CD4-positive, alpha-beta T cell treated with Interleukin-10 for 1 hour (primary cell): ENCODE data around the gene SQSTM1.

Experiments
- DNase-seq: peaks from one replicate; pipeline ENCODE4 v3.0.0-alpha.2; 2020

SQSTM1 gene

GRCh38 chr5:179874536-179875292 is 54.0 kb downstream of the SQSTM1 start:
- DNase-seq = no peak

DNA sequence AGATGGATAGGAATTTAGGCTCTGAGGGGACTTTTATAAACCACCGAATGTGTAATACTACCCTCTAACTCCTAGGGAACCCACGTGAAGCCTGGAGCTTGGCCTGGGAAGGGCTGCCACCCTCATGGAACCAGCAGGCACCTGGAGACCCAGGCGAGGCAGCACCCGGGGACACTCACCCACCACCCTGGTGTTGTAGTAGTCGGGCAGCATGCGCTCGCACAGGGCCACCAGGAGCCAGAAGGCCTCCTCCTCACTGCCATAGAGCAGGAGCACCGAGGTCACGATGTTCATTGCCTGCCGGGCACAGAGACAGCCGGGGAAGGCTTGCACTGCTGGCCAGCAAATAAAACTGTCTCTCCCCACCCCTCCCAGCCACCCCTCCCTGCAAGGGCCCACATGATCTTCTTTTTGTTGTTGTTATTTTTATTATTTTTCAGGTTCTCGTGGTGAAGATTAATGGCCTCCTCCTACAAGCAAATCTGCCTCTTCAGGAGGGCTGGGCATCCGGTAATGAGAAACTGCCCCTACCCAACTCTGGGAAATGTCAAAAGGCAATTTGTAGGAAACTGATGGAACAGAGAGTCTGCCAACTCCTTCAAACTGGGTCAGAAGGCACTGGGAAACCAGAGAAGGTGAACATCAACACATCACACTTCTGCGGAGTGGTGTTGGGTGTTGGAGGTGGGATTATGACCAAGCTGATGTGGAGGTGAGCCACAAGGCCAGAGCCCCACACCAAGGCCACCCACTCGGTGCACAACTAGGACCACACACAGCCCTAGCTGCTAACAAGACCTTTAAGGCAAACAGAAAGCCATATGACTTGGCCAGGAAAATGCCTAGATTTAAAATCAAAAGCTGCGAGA is 55.3 kb downstream of the SQSTM1 start:
- DNase-seq = no peak

DNA sequence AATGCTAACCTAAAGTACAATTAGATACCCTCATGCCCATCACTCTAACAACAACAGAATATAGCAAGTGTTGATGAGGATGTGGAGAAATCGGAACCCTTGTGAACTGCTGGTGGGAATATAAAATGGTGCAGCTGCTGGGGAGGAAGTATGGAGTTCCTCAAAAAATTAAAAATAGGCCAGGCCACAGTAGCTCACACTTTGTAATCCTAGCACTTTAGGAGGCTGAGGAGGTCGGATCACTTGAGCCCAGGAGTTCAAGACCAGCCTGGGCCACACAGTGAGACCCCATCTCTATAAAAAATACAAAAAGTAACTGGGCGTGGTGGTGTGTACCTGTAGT is 55.9 kb downstream of the SQSTM1 start:
- DNase-seq = no peak

GRCh38 chr5:179878222-179879002 is 57.7 kb downstream of the SQSTM1 start:
- DNase-seq = no peak

DNA sequence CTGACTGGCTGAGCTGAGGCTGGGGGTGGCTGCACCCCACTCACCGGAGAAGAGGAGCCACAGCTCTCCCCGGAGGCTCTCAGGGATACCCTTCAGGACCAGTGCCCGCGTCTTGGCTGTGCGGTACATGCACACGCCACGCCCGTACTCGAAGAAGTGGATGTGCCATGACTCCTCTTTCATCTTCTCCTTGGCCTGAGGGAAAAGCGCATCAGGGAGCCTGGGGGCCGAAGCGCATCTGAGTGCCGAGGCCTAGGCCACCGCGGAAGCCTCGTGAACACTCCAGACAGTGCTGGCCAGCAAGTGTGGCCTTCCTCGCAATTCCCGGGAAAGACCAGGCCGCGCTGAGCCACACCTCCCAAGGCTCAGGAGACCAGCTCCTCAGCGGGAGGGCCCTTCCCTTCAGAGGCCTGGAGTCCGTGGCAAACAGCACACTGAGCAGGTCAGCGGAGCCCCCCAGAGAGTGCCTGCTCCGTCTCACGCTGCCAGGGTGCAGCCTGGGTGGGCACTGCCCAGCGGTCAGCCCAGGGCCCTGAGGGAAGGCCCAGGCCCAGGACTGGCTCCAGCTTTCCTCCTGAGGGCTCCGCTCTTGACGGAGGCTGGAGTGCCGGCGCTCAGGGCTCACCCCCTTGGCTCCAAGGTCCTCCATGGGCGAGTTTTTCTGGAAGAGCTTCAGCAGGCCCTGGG is 58.4 kb downstream of the SQSTM1 start:
- no peak for DNase-seq

DNA sequence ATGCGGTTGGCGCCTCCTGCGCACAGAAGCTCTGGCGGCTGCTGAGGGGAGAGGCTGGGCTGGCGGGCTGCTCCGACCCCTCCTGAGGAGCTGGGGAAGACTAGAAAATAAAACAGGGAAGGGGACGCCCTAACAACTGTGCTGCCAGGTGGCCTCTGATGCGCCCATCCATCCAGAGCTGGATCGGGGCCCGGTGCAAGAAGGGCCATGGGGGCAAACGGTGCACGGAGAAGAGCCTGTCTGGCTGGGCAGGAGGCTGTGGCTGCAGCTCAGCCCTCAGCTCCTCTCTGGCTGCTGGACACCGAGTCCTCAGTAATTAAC is 58.9 kb downstream of the SQSTM1 start:
- no peak for DNase-seq

DNA sequence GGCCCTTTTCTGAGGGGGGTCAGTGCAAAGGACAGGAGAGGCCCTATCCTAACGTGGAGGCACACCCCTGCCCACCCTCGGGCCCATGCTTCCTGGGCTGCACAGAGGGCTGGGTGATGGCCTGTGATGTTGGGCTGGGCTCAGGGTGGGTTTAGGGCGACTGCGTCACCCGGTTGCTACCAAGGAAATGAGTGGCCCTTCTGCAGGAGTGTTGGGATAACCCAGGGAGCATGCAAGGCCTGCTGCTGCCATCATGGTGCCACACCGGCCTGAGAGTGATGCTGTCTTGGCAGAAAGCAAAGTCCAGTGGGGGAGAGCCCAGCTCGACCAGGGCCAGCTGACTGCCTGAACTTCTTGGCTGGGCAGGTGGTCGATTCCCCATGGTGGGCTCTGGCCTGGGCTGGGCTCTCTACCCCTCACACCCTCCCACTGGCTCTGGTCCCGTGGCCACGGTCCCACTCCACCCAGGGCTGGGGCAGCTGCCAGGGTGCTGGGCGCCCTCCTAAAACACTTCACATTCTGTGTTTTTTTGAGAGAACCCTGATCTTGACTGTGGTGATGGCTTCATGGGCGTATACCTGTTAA is 59.5 kb downstream of the SQSTM1 start:
- no peak for DNase-seq

DNA sequence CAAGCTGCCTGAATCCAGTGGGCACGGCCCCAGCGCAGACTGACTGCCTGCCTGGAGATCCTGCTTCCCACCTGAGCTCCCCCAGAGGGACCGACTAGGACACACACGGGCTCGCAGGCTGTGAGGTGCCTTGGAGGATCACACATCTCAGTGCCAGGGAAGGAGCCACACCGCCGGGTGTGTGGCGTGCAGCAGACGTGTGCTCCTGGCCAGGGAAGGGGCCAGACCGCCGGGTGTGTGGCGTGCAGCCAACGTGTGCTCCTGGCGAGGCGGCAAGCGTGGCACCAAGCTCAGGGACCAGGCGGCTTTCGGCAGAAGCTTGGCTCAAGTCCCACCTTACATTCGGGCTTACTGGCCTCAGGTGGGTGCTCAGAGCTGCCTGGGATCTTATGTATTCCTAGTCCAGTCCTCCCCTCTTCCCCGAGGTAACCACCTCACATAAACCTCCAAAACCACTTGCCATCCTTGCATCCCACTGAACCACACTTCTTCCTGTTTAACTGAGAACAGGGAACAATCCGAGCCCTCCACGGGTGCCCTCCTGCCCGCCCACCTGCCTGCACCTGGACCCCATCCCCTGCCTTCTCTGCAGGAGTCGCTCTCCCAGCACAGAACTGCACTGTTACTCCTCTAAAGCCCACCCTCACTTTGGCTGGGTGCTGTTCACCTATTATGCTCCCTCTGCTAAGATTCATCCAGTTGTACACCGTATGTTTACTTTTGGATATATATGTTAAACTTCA is 60.3 kb downstream of the SQSTM1 start:
- DNase-seq = no peak

DNA sequence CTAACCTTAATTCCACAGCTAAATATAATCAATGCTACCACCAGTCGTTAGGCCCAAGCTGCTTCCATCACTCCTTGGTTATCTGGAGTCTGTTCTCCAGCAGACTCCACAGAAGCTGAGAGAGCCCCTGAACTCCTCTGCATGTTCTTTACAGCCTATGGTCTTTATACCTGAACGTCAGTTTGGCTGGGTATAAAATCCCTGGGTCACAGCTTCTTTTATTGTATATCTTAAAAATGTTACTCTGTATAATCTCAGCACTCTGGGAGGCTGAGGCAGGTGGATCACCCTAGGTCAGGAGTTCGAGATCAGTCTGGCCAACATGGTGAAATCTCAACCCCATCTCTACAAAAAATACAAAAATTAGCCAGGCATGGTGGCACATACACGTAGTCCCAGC is 61.6 kb downstream of the SQSTM1 start:
- DNase-seq = no peak

- no peak for DNase-seq
Measured at GRCh38 chr5:179883163-179883562, 62.5 kb downstream of the SQSTM1 start.

DNA sequence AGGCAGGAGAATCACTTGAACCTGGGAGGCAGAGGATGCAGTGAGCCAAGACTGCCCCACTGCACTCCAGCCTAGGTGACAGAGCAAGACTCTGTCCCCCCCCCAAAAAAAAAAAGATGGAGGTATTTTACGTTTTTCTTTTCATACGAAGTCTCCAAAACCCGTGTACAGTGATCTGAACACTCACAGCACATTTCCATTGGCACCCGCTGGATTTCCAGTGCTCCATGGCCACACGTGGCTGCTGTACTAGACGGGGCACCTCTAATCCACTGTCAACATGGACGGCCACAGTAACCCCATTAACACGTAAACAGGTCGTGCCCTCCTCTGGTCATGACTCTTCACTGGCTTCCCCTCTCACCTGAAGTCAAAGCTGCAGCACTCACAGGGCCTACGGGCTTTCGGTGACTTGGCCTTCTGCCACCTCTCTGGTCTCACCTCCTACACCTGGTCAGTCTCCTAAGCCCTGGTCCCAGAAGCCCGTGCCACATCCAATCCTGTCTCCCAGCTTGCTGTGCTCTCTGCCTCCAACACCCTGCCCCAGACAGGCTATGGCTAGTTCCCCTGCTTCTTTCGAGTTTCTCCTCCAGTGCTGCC is 64.9 kb downstream of the SQSTM1 start:
- DNase-seq = no peak

DNA sequence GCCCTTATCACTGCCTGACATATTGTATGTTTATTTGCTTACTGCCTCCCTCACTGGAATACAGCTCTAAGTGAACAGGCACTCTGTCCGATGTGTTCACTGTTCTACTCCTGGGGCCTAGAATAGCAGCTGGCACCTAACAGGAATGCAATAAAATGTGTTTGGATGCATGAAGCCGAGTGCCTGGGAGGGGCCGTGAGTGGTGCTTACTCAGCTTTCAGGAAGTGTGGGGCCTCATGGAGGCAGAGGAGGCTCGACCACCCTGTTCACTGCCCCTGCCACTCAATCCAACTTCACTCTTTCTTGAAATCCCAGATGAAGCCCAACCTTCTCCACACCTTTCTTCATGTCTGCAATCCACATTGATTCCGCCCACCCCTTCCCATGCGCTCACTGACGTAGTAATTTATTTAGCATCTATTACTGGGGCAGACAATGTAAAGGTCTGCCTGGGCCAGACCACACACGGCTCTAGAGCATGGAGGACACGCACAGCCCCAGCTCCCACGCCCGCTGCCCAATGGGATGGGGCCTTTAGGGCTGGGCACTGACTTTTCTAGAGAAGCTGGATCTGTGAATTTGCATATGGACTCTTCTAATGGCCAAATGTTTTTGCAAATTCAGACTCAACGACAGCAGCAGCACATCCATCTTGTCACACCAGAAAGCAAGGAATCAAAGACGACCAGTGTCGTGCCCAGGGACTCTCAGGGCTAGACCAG is 65.6 kb downstream of the SQSTM1 start:
- DNase-seq = no peak

GRCh38 chr5:179887095-179887494 is 66.4 kb downstream of the SQSTM1 start:
- DNase-seq = no peak
